SH-SY5Y (cell line): ENCODE data around the gene TBX2.

Source experiments
- GATA2 ChIP-seq: IDR thresholded peaks from 2 replicates; pipeline ENCODE4 v1.6.1; 2011; ENCODE audit warnings: mild to moderate bottlenecking, low read depth, low read length
- GATA3 ChIP-seq: IDR thresholded peaks from 2 replicates; pipeline ENCODE4 v1.6.1; 2011; ENCODE audit warnings: low read depth, mild to moderate bottlenecking, low read length, moderate library complexity

The TBX2 gene

GRCh38 chr17:61449707-61450640 lies 50.3 kb downstream of the TBX2 start:
- TF ChIP-seq GATA2, result no peak
- TF ChIP-seq GATA3, result no peak

- TF ChIP-seq GATA2 (no peak), GATA3 (no peak)
These were observed 51.2 kb downstream of the TBX2 start for GRCh38 chr17:61450641-61451537.

GRCh38 chr17:61451538-61452300 lies 52.1 kb downstream of the TBX2 start:
- TF ChIP-seq GATA2, result no peak
- TF ChIP-seq GATA3, result no peak

GRCh38 chr17:61452301-61453290 lies 53.0 kb downstream of the TBX2 start, which contains the start of gene TBX4:
Gene TBX4, plus strand, starts transcription at chr17:61452422. Its CDS starts 4,069 bp downstream, at chr17:61456491.
- TF ChIP-seq GATA2 (no peak), GATA3 (no peak)

- no peak for TF ChIP-seq GATA3
- no peak for TF ChIP-seq GATA2
These were observed 54.1 kb downstream of the TBX2 start for GRCh38 chr17:61453566-61454380.

GRCh38 chr17:61454381-61455323 lies 55.0 kb downstream of the TBX2 start:
- TF ChIP-seq GATA2 (no peak), GATA3 (no peak)

- TF ChIP-seq GATA3 (no peak), GATA2 (no peak)
These were observed 55.8 kb downstream of the TBX2 start for GRCh38 chr17:61455324-61456060.

GRCh38 chr17:61456061-61456681 lies 56.5 kb downstream of the TBX2 start:
- TF ChIP-seq GATA2 (no peak), GATA3 (no peak)

- TF ChIP-seq GATA2, result no peak
- no peak for TF ChIP-seq GATA3
These were observed 57.1 kb downstream of the TBX2 start for GRCh38 chr17:61456688-61457225.
